A549 (cell line): ENCODE measurements around the gene NKG7. TPM values are rescaled to one million over a fixed set of nuclear protein-coding genes. Genes with fewer than 3 reads are reported as not detected.
A peak's percentile ranks its signal among the peaks of the same experiment; 100 is the strongest.

Source experiments
- ATAC-seq, 2 experiments: fragments of 200-7000 bp in 1 of 2; fragments of >200 bp in 1 of 2; cut with Nextera tagmentation in 1 of 2; cut with Tn5 transposase in 1 of 2; 3 replicates each; pipeline versions ENCODE4 v1.8.0 to v1.9.1; 2018 to 2020; ENCODE audit warnings: mild to moderate bottlenecking in 1 of 2, moderate library complexity in 1 of 2
- CTCF ChIA-PET: fragments of 300-600 bp; sonication (Branson Sonifier 250); formaldehyde crosslinking; extraction: SDS; loops from one replicate; lab custom pipeline; 2021; ENCODE audit warnings: antibody characterized with exemption, inconsistent platforms; lab: Yijun Ruan, JAX
- POLR2A ChIA-PET: fragments of 350-600 bp; formaldehyde crosslinking; extraction: SDS; loops from one replicate; lab custom pipeline; 2021; ENCODE audit warnings: antibody characterized with exemption, inconsistent platforms; lab: Yijun Ruan, JAX
- DNase-seq, 2 experiments: peaks; one replicate each; pipeline versions ENCODE4 v3.0.0 to v3.0.0-alpha.2; 2011 to 2016; ENCODE audit warnings: low read depth in 1 of 2, low spot score in 1 of 2
- FAIRE-seq: peaks from 2 replicates; lab custom pipeline; 2011; peaks lifted over from hg19 to GRCh38; lab: Jason Lieb, UNC
- H3K27ac ChIP-seq, 2 experiments: fragments of >200 bp; sonication (Bioruptor Twin); formaldehyde crosslinking; 3 replicates each; pipeline ENCODE4 v1.5.1; 2016 to 2017
- H3K4me1 ChIP-seq: fragments of >200 bp; sonication (Bioruptor Twin); formaldehyde crosslinking; 3 replicates; pipeline ENCODE4 v1.6.1; 2016
- H3K4me2 ChIP-seq: fragments of >200 bp; sonication (Bioruptor Twin); formaldehyde crosslinking; 3 replicates; pipeline ENCODE4 v1.6.1; 2016
- H3K4me3 ChIP-seq: fragments of >200 bp; sonication (Bioruptor Twin); formaldehyde crosslinking; 3 replicates; pipeline ENCODE4 v1.5.1; 2016
- H3K9me3 ChIP-seq: fragments of >200 bp; sonication (Bioruptor Twin); formaldehyde crosslinking; 3 replicates; pipeline ENCODE4 v1.6.1; 2016
- EHMT2 ChIP-seq: fragments of 200-600 bp; sonication (generic); IDR thresholded peaks from 2 replicates; pipeline ENCODE4 v1.6.1; 2016; ENCODE audit warnings: antibody characterized with exemption, low read depth, mild to moderate bottlenecking, moderate library complexity
- ELK1 ChIP-seq: fragments of 150-350 bp; IDR thresholded peaks from 2 replicates; pipeline ENCODE4 v1.6.1; 2014; ENCODE audit warnings: low read depth, mild to moderate bottlenecking, low read length
- FOSB ChIP-seq: fragments of 250-450 bp; sonication (Bioruptor Pico); IDR thresholded peaks from 2 replicates; pipeline ENCODE4 v1.5.0; 2020; ENCODE audit warnings: mild to moderate bottlenecking, moderate library complexity
- FOSL2 ChIP-seq, 2 experiments: fragments of 450-650 bp in 1 of 2; fragments of >200 bp in 1 of 2; sonication (Bioruptor Twin) in 1 of 2; formaldehyde crosslinking; IDR thresholded peaks; 2 replicates each; pipeline versions ENCODE4 v1.5.0 to v1.6.1; 2016 to 2020; ENCODE audit warnings: mild to moderate bottlenecking in 1 of 2, moderate library complexity in 1 of 2
- HEYL ChIP-seq: fragments of 250-450 bp; sonication (Bioruptor Pico); IDR thresholded peaks from 2 replicates; pipeline ENCODE4 v1.8.0; 2021; ENCODE audit warnings: mild to moderate bottlenecking, moderate library complexity
- JUN ChIP-seq, 2 experiments: fragments of >200 bp; sonication (Bioruptor Twin); formaldehyde crosslinking; IDR thresholded peaks; 2 replicates in 1 of 2; 3 replicates in 1 of 2; pipeline ENCODE4 v1.6.1; 2016 to 2017
- KDM1A ChIP-seq: fragments of 200-600 bp; sonication (generic); IDR thresholded peaks from 2 replicates; pipeline ENCODE4 v1.6.1; 2016; ENCODE audit warnings: low read depth, mild to moderate bottlenecking
- NFE2L2 ChIP-seq: fragments of 150-350 bp; conservative IDR thresholded peaks from 2 replicates; pipeline ENCODE4 v1.6.1; 2014; ENCODE audit warnings: low read length
- NR3C1 ChIP-seq: fragments of >200 bp; sonication (Bioruptor Twin); formaldehyde crosslinking; IDR thresholded peaks from 3 replicates; pipeline ENCODE4 v1.6.1; 2017
- POLR2A ChIP-seq: IDR thresholded peaks from 2 replicates; pipeline ENCODE4 v1.6.1; 2012; ENCODE audit warnings: mild to moderate bottlenecking, low read length
- POLR2AphosphoS2 ChIP-seq: conservative IDR thresholded peaks from 2 replicates; pipeline ENCODE4 v1.6.1; 2012; ENCODE audit warnings: low read length, improper control_type of control experiment, inconsistent platforms
- RFX5 ChIP-seq: fragments of 450-650 bp; IDR thresholded peaks from 2 replicates; pipeline ENCODE4 v1.7.1; 2014; ENCODE audit warnings: antibody characterized with exemption, mild to moderate bottlenecking, moderate library complexity
- RNF2 ChIP-seq: fragments of 200-600 bp; sonication (generic); IDR thresholded peaks from 2 replicates; pipeline ENCODE4 v1.6.1; 2016; ENCODE audit warnings: low read depth, mild to moderate bottlenecking, antibody characterized with exemption, moderate library complexity, borderline replicate concordance
- SMC3 ChIP-seq: fragments of >200 bp; sonication (Bioruptor Twin); formaldehyde crosslinking; IDR thresholded peaks from 3 replicates; pipeline ENCODE4 v1.6.1; 2018; ENCODE audit warnings: inconsistent platforms
- TFCP2L1 ChIP-seq: fragments of 250-450 bp; sonication (Bioruptor Pico); IDR thresholded peaks from 2 replicates; pipeline ENCODE4 v1.5.0; 2021; ENCODE audit warnings: mild to moderate bottlenecking
- TP53 ChIP-seq: fragments of 250-450 bp; sonication (Bioruptor Pico); IDR thresholded peaks from 2 replicates; pipeline ENCODE4 v1.5.0; 2021; ENCODE audit warnings: mild to moderate bottlenecking, moderate library complexity
- ZC3H11A ChIP-seq: fragments of 450-650 bp; IDR thresholded peaks from 2 replicates; pipeline ENCODE4 v1.6.1; 2014; ENCODE audit warnings: antibody characterized with exemption, mild to moderate bottlenecking
- ZFP36 ChIP-seq: fragments of 450-650 bp; IDR thresholded peaks from 2 replicates; pipeline ENCODE4 v1.6.1; 2014; ENCODE audit warnings: borderline replicate concordance; ENCODE audit not compliant: partially characterized antibody
- ZSCAN20 ChIP-seq: fragments of 250-450 bp; sonication (Bioruptor Pico); IDR thresholded peaks from 2 replicates; pipeline ENCODE4 v1.8.0; 2022; ENCODE audit warnings: mild to moderate bottlenecking, moderate library complexity
- WGBS: methylation state at CpG from one replicate; pipeline ENCODE4 v1.1.6; 2017; ENCODE audit errors: missing lambda C conversion rate; 5-methylcytosine and 5-hydroxymethylcytosine counted together
- polyA plus RNA-seq, 4 experiments: library from polyadenylated mRNA; depleted of rRNA in 3 of 4; stranded (reverse); fragments of >200 nt; fragmentation: RNase III in 1 of 4; extraction: RNeasy Plus Mini Kit Qiagen cat#74134 plus additional on column Dnase treatment in 1 of 4; gene quantifications; 2 replicates in 3 of 4; 3 replicates in 1 of 4; pipeline ENCODE4 v1.2.3, GENCODE V29; 2011 to 2017
- TF ChIP-seq, protein P1 (sequence below): fragments of 250-450 bp; sonication (Bioruptor Pico); IDR thresholded peaks from 2 replicates; pipeline ENCODE4 v1.5.0; 2021; ENCODE audit warnings: mild to moderate bottlenecking, moderate library complexity, borderline replicate concordance
- TF ChIP-seq, protein P2 (sequence below): fragments of 250-450 bp; sonication (Bioruptor Pico); IDR thresholded peaks from 2 replicates; pipeline ENCODE4 v1.5.0; 2020; ENCODE audit warnings: low read depth, mild to moderate bottlenecking, moderate library complexity

Gene NKG7
- polyA plus RNA-seq, 2 of the 4 experiments (the other 2 are of a cell fraction) = not detected

DNA sequence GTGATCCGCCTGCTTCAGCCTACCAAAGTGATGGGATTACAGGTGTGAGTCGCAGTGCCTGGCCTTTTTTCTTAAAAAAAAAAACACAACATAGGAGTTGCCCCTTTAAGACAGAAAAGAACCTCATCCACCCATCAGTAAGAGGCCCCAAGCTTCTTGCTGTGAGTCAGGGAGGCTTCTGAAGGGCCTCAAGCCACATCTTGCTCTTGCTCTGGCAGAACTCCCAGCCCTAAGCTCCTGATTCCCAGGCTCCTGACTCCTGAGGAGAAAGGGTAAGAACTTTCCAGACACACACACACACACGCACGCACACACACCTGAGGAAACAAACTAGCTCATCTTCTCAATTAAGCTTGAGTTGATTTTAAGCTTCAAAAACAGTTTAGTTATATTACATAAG, 13.2 kb downstream of the NKG7 start:
- 70% methylated on average over 4 of the region's 4 CpGs for WGBS
- H3K4me1 ChIP-seq = peaks cover 67% of the 10 kb centered on the region
- peak; percentile 28 to 40; a peak in 4 of 6 replicates for ATAC-seq

GRCh38 chr19:51357952-51358351, 14.5 kb downstream of the NKG7 start:
- POLR2A ChIA-PET = interaction anchor here (2.7 kb wide), 1 partner anchor 19 kb away, joined by 19 read pairs; no protein-coding TSS in a partner anchor
- Histone ChIP-seq H3K27ac (peak overlapping the region; percentile 79 to 96; a peak in 4 of 6 replicates), H3K4me2 (no peak overlapping the region), H3K9me3 (no peaks in the 10 kb centered on the region), H3K4me1 (peaks cover 53% of the 10 kb centered on the region), H3K4me3 (no peak overlapping the region)
- ATAC-seq (no peak), FAIRE-seq (no peak), DNase-seq (no peak)
- WGBS = 82% methylated on average over 7 of the region's 7 CpGs
- CTCF ChIA-PET = interaction anchor here (0.9 to 3.5 kb wide), 3 partner anchors 9 to 64 kb away, joined by 3 to 19 read pairs (median 4); partner anchors contain the start of gene VSIG10L
- TF ChIP-seq POLR2A (no peak), ZFP36 (no peak), EHMT2 (no peak), JUN (IDR thresholded peaks at IDR 0.05) (no peak), KDM1A (no peak), ZSCAN20 (CRISPR knock-in tag) (no peak), FOSL2 (IDR thresholded peaks at IDR 0.05) (no peak), FOSL2 (CRISPR knock-in tag; IDR thresholded peaks at IDR 0.05) (no peak), SMC3 (no peak), HEYL (CRISPR knock-in tag) (no peak), NR3C1 (no peak), NFE2L2 (no peak), POLR2AphosphoS2 (no peak), TP53 (CRISPR knock-in tag) (no peak), RFX5 (no peak), ZC3H11A (no peak), ELK1 (no peak), FOSB (CRISPR knock-in tag) (no peak), TFCP2L1 (CRISPR knock-in tag) (no peak)
- TF ChIP-seq, protein P1, sequence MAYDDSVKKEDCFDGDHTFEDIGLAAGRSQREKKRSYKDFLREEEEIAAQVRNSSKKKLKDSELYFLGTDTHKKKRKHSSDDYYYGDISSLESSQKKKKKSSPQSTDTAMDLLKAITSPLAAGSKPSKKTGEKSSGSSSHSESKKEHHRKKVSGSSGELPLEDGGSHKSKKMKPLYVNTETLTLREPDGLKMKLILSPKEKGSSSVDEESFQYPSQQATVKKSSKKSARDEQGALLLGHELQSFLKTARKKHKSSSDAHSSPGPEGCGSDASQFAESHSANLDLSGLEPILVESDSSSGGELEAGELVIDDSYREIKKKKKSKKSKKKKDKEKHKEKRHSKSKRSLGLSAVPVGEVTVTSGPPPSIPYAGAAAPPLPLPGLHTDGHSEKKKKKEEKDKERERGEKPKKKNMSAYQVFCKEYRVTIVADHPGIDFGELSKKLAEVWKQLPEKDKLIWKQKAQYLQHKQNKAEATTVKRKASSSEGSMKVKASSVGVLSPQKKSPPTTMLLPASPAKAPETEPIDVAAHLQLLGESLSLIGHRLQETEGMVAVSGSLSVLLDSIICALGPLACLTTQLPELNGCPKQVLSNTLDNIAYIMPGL (CRISPR knock-in tag) = no peak
- TF ChIP-seq, protein P2, sequence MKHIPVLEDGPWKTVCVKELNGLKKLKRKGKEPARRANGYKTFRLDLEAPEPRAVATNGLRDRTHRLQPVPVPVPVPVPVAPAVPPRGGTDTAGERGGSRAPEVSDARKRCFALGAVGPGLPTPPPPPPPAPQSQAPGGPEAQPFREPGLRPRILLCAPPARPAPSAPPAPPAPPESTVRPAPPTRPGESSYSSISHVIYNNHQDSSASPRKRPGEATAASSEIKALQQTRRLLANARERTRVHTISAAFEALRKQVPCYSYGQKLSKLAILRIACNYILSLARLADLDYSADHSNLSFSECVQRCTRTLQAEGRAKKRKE = no peak

More for the DNA sequence above, 13.2 kb downstream of the NKG7 start:
- no peak for FAIRE-seq
- DNase-seq = peak in 1 of 2 experiments; percentile 76
- Histone ChIP-seq H3K4me2 (peak overlapping the region; percentile 52), H3K4me3 (no peak overlapping the region), H3K9me3 (no peaks in the 10 kb centered on the region), H3K27ac (peak overlapping the region; percentile 79 to 96)
- TF ChIP-seq SMC3 = 0 out of 3 replicates have a peak, but pooled peaks have one; percentile 7
- TF ChIP-seq RNF2 = no peak
- ChIA-PET CTCF (interaction anchor here (0.6 to 3.5 kb wide), 6 partner anchors 11 to 431 kb away, joined by 3 to 19 read pairs (median 4); partner anchors contain the start of gene VSIG10L), POLR2A (interaction anchor here (1.0 to 2.7 kb wide), 2 partner anchors 8 to 20 kb away, joined by 3 to 19 read pairs; no protein-coding TSS in a partner anchor)
